Epithelial cell of proximal tubule (primary cell): ENCODE results near the gene UNC119B. TPM values are rescaled to one million over a fixed set of nuclear protein-coding genes. Genes with fewer than 3 reads are reported as not detected.
"Not testable (repeated sequence)": the region's sequence is repeated elsewhere in the genome, so short reads cannot be mapped to it uniquely, and the experiment has no call there.

ENCODE experiments used
- DNase-seq: peaks from one replicate; pipeline ENCODE4 v3.0.0-alpha.2; 2011; ENCODE audit warnings: low read depth
- H3K4me3 ChIP-seq: 2 replicates; pipeline ENCODE4 v1.5.1; 2011; ENCODE audit warnings: low read depth, mild to moderate bottlenecking, low read length
- total RNA-seq: library from RNA; depleted of rRNA; stranded (reverse); fragments of >200 nt; gene quantifications from 2 replicates; pipeline ENCODE4 v1.2.3, GENCODE V29; 2015
- TF ChIP-seq, protein P1 (sequence below): conservative IDR thresholded peaks from 2 replicates; pipeline ENCODE4 v1.5.1; 2012; ENCODE audit warnings: low read depth, mild to moderate bottlenecking, low read length

The UNC119B gene
- total RNA-seq, 1 donor from 2014 or later: 14.9 TPM

DNA sequence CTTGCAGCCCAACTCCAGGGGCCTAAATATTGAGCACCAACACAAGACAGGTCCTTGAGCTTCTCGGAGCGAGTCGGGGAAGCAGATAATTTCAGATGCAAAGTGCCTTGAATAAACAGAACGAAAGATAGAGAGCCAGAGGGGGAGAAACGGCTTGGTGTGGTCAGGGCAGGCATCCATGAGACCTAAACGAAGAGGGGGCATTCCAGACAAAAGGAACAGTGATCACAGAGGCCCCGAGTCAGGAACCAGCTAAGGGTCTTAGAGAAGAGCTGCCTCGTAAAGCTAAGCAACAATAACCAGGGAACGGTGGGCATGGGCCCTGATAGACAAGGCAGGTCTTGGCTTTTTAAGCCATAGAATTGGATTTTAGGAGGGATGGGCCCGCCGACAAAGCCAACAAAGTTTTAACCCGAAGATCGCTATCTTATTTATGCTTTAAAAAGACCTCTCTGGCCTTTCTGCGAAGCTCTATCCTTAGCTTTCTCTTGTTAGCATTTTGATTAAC, 14.9 kb downstream of the UNC119B start:
- TF ChIP-seq, protein P1, sequence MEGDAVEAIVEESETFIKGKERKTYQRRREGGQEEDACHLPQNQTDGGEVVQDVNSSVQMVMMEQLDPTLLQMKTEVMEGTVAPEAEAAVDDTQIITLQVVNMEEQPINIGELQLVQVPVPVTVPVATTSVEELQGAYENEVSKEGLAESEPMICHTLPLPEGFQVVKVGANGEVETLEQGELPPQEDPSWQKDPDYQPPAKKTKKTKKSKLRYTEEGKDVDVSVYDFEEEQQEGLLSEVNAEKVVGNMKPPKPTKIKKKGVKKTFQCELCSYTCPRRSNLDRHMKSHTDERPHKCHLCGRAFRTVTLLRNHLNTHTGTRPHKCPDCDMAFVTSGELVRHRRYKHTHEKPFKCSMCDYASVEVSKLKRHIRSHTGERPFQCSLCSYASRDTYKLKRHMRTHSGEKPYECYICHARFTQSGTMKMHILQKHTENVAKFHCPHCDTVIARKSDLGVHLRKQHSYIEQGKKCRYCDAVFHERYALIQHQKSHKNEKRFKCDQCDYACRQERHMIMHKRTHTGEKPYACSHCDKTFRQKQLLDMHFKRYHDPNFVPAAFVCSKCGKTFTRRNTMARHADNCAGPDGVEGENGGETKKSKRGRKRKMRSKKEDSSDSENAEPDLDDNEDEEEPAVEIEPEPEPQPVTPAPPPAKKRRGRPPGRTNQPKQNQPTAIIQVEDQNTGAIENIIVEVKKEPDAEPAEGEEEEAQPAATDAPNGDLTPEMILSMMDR: no peak
- no peak for DNase-seq
- peak overlapping the region; percentile 61 for H3K4me3 ChIP-seq

DNA sequence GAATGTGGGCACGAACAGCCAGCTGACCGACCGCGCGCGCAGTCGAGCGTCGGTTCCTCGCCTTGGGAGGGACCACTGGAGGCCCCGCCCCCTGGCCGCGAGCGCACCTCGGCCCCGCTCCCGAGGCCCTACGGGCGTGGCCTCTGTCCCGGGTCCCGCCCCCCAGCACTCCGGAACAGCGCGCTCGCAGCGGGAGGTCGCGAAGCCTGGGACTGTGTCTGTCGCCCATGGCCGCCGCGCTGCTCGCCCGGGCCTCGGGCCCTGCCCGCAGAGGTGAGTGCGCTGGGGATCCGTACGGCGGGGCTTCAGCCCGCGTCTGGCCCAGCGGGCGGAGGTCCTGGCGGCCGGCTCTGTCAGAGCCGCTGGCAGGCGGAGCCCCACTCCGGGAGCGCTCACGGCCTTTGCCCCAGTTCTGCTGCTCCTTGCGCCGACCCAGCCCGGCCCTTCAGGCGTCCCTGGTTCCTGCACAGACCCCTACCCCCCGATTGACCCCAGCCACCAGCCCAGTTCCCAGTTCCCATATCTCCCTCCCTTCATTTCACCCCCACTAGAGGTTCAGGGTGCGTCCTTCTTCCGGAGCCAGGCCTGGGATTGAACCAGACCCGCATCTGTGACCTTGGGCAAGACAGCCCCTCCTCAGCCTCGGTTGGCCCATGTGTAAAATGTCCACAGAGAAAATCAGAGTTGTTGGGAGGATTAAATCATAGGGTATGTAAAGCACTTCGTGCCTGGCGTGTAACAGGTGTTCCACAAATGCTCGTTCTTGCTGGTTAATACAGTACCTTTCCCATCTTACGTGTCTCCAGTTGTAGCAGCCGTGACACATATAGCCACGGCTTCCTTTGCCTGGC, 15.6 kb downstream of the UNC119B start, which contains the start of gene ACADS:
Gene ACADS (plus strand): TSS at position 168 of the 851 bp plus-strand sequence. CDS start 60 bp downstream, at position 228.
- TF ChIP-seq, protein P1: peak; percentile 4
- H3K4me3 ChIP-seq: peak within 1 kb of the TSS; percentile 61
- DNase-seq: no peak

DNA sequence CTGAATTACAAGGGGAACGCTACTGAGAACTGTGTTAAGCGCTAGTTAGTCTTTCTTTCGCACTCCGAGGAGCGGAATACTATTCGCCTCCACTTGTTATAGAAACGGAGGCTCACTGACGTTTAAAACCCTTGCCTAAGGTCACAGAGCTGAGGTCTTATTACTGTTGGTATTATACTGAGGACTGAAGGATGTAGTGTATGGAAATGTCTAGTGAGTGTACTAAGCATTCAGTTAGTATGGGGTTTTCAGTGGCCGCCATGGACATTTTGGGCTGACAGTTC, 16.2 kb downstream of the UNC119B start:
- TF ChIP-seq, protein P1: no peak
- DNase-seq: no peak

DNA sequence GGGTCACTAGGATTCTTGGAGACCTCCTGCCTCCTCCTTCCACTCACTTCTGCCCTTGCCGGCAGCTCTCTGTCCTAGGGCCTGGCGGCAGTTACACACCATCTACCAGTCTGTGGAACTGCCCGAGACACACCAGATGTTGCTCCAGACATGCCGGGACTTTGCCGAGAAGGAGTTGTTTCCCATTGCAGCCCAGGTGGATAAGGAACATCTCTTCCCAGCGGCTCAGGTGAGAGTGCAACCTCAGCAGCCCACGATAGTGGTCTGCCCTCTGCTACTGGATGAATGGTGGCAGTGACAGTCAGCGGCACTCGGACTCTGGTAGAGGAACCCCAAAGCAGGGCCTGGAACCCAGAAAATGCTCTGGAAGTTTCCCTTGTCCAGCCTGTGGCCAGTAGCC, 16.7 kb downstream of the UNC119B start:
- no peak for DNase-seq
- H3K4me3 ChIP-seq: no peak overlapping the region
- TF ChIP-seq, protein P1: no peak

More for the DNA sequence above, 16.2 kb downstream of the UNC119B start:
- peak overlapping the region; percentile 61 for H3K4me3 ChIP-seq

DNA sequence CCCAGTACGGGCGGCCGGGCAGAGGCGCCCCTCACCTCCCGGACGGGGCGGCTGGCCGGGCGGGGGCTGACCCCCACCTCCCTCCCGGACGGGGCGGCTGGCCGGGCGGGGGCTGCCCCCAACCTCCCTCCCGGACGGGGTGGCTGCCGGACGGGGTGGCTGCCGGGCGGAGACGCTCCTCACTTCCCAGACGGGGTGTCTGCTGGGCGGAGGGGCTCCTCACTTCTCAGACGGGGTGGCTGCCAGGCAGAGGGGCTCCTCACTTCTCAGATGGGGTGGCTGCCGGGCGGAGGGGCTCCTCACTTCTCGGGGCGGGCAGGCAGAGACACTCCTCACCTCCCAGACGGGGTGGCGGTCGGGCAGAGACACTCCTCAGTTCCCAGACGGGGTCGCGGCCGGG, 21.9 kb downstream of the UNC119B start:
- not testable (repeated sequence) for DNase-seq, H3K4me3 ChIP-seq

DNA sequence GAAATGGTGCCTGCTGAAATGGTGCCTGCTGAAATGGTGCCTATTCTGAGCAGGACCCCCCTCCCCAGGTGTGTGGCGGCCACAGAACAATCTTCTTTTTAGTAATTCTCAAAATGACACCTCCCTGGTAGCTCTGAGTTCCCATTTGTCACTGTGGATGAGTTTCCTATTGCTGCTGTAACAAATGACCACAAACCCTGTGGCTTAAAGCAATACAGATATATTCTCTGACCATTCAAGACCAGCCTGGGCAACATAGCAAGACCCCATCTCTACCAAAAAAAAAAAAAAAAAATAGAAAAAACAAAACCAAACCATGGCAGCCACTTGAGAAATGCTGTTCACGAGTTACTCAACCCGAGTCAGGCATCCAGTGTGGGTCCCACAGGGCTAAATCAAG, 23.3 kb downstream of the UNC119B start:
- TF ChIP-seq, protein P1: no peak
- no peak for DNase-seq

DNA sequence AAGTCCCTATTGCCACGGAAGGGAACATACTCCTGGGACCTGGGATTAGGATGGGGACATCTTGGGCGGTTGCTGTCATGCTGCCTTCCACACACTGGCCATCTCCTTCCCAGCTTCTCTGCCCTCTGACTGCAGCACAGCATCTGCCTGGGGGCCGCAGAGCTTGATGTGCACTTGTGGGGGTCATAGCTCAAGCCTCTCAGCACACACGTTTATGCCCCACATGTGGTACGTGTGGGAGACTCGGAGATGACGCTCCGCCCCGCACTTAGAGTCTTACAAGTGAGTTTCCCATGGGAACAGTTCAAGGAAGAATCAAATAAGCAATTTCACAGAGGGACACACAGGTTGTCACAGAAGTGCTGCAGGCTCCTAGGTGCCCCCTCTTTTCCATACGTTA, 24.0 kb downstream of the UNC119B start:
- TF ChIP-seq, protein P1: no peak
- no peak for DNase-seq

More for the DNA sequence above, 23.3 kb downstream of the UNC119B start:
- H3K4me3 ChIP-seq: no peak overlapping the region

More for the DNA sequence above, 24.0 kb downstream of the UNC119B start:
- H3K4me3 ChIP-seq: no peak overlapping the region
